Panc1 (cell line): ENCODE measurements around the gene DNAH3. TPM values are rescaled to one million over a fixed set of nuclear protein-coding genes. Genes with fewer than 3 reads are reported as not detected.
A peak's percentile ranks its signal among the peaks of the same experiment; 100 is the strongest.

ENCODE experiments used
- ATAC-seq: fragments of 200-7000 bp; cut with Tn5 transposase; 2 replicates; pipeline ENCODE4 v1.9.1; 2020; ENCODE audit warnings: mild to moderate bottlenecking, moderate library complexity
- BruUV-seq: library from RNA; stranded (reverse); fragments of 400-500 nt; replicated peaks from 2 replicates; lab custom pipeline; 2021; lab: Mats Ljungman, UMichigan
- CTCF ChIA-PET: fragments of 300-600 bp; sonication (Branson Sonifier 250); formaldehyde crosslinking; loops from one replicate; lab custom pipeline; 2022; ENCODE audit warnings: antibody characterized with exemption; lab: Charles Lee
- POLR2A ChIA-PET: fragments of 300-600 bp; sonication (Branson Sonifier 250); formaldehyde crosslinking; loops from one replicate; lab custom pipeline; 2022; ENCODE audit warnings: antibody characterized with exemption; lab: Charles Lee
- DNase-seq: peaks from one replicate; pipeline ENCODE4 v3.0.0-alpha.2; 2010; ENCODE audit warnings: low read depth, low spot score
- H3K27ac ChIP-seq: 2 replicates; pipeline ENCODE4 v1.5.1; 2011; ENCODE audit warnings: mild to moderate bottlenecking, low read length, inconsistent platforms
- H3K27me3 ChIP-seq: fragments of 200-500 bp; sonication (Bioruptor generic); 2 replicates; pipeline ENCODE4 v1.6.0; 2014; ENCODE audit warnings: low read length, inconsistent platforms; ENCODE audit not compliant: control insufficient read depth, insufficient read depth
- H3K36me3 ChIP-seq: fragments of 200-500 bp; sonication (Bioruptor generic); 2 replicates; pipeline ENCODE4 v1.5.1; 2014; ENCODE audit warnings: inconsistent platforms, mild to moderate bottlenecking, low read length, moderate library complexity; ENCODE audit not compliant: control insufficient read depth, insufficient read depth
- H3K4me1 ChIP-seq: 2 replicates; pipeline ENCODE4 v1.5.1; 2011; ENCODE audit warnings: inconsistent platforms, mild to moderate bottlenecking, low read length, moderate library complexity; ENCODE audit not compliant: control insufficient read depth, insufficient read depth
- H3K4me3 ChIP-seq, 2 experiments: 2 replicates each; pipeline ENCODE4 v1.5.1; 2011 to 2012; ENCODE audit warnings: low read depth in 2 of 2, low read length in 2 of 2, mild to moderate bottlenecking in 2 of 2, inconsistent platforms in 1 of 2, moderate library complexity in 1 of 2
- H3K9me3 ChIP-seq: fragments of 200-500 bp; sonication (Bioruptor generic); 2 replicates; pipeline ENCODE4 v1.5.1; 2014; ENCODE audit warnings: low read depth, mild to moderate bottlenecking, inconsistent platforms, low read length, moderate library complexity; ENCODE audit not compliant: control insufficient read depth, insufficient read depth
- POLR2AphosphoS5 ChIP-seq: IDR thresholded peaks from 2 replicates; pipeline ENCODE4 v1.6.1; 2012; ENCODE audit warnings: mild to moderate bottlenecking, low read depth, low read length, moderate library complexity
- SIN3A ChIP-seq: IDR thresholded peaks from 2 replicates; pipeline ENCODE4 v1.6.1; 2012; ENCODE audit warnings: low read depth, mild to moderate bottlenecking, low read length, moderate library complexity, borderline replicate concordance; ENCODE audit not compliant: insufficient read depth
- TCF7L2 ChIP-seq: IDR thresholded peaks from 2 replicates; pipeline ENCODE4 v1.6.1; 2011; ENCODE audit warnings: mild to moderate bottlenecking, low read depth, low read length, inconsistent platforms
- in situ Hi-C: cut with HindIII; loops from 2 replicates; pipeline ENCODE4 v1.10.0; 2016; ENCODE audit warnings: low sequenced_read_pairs, low pct_unique_long_range_greater_than_20kb
- intact Hi-C: fragments of 100-400 bp; cut with micrococcal nuclease; formaldehyde crosslinking; loops from one replicate; pipeline ENCODE4 v1.10.0; 2022; ENCODE audit not compliant: unreplicated experiment
- total RNA-seq: library from RNA; stranded (reverse); gene quantifications from one replicate; pipeline ENCODE4 v1.2.1, GENCODE V29; 2021; ENCODE audit not compliant: unreplicated experiment
- TF ChIP-seq, protein P1 (sequence below), 2 experiments: IDR thresholded peaks; 2 replicates each; pipeline ENCODE4 v1.6.1; 2011 to 2012; ENCODE audit warnings: low read depth in 2 of 2, control low read depth in 1 of 2, low read length in 1 of 2, mild to moderate bottlenecking in 1 of 2, moderate library complexity in 1 of 2; ENCODE audit not compliant: insufficient read depth in 1 of 2
- TF ChIP-seq, protein P2 (sequence below): fragments of 450-650 bp; IDR thresholded peaks from 2 replicates; pipeline ENCODE4 v1.5.1; 2017; ENCODE audit warnings: mild to moderate bottlenecking

Gene DNAH3
- total RNA-seq, 1 experiment from 2014 or later, result 0.62 TPM

DNA sequence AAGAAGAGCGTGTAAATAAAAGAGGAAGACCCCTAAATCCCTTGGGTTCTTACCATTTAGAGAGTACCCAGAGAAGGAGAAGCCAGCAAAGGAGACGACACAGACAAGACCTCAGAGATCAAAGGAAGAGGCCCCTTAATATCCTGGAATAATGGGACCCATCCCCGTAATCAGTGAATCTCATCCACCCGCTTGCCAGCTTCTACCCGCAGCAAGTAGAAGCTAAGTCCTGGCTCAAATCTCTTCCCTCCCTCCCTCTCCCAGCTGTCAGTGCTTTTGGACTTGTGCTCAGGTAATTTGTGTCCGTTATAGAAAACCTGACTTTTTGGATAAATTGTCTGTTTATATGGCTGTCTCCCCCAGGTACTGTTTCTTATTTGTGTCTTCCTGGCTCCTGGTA lies 248.2 kb downstream of the DNAH3 start:
- in situ Hi-C loops (no loop called here), intact Hi-C loops (no loop called here)
- BruUV-seq, result no TSS peak
- ATAC-seq (no peak), DNase-seq (no peak)
- Histone ChIP-seq H3K4me1 (peaks cover 72% of the 10 kb centered on the region), H3K36me3 (no peaks in the 10 kb centered on the region; the same call in 1 of the 2 replicates), H3K4me3 (no peak overlapping the region), H3K27ac (peak overlapping the region; percentile 98), H3K9me3 (no peaks in the 10 kb centered on the region), H3K27me3 (no peaks in the 10 kb centered on the region)
- POLR2A ChIA-PET, result no interaction called here
- CTCF ChIA-PET, result no interaction called here
- TF ChIP-seq POLR2AphosphoS5 (no peak), TCF7L2 (no peak), SIN3A (no peak)
- TF ChIP-seq, protein P1, sequence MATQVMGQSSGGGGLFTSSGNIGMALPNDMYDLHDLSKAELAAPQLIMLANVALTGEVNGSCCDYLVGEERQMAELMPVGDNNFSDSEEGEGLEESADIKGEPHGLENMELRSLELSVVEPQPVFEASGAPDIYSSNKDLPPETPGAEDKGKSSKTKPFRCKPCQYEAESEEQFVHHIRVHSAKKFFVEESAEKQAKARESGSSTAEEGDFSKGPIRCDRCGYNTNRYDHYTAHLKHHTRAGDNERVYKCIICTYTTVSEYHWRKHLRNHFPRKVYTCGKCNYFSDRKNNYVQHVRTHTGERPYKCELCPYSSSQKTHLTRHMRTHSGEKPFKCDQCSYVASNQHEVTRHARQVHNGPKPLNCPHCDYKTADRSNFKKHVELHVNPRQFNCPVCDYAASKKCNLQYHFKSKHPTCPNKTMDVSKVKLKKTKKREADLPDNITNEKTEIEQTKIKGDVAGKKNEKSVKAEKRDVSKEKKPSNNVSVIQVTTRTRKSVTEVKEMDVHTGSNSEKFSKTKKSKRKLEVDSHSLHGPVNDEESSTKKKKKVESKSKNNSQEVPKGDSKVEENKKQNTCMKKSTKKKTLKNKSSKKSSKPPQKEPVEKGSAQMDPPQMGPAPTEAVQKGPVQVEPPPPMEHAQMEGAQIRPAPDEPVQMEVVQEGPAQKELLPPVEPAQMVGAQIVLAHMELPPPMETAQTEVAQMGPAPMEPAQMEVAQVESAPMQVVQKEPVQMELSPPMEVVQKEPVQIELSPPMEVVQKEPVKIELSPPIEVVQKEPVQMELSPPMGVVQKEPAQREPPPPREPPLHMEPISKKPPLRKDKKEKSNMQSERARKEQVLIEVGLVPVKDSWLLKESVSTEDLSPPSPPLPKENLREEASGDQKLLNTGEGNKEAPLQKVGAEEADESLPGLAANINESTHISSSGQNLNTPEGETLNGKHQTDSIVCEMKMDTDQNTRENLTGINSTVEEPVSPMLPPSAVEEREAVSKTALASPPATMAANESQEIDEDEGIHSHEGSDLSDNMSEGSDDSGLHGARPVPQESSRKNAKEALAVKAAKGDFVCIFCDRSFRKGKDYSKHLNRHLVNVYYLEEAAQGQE (IDR thresholded peaks at IDR 0.05; ENCODE audit: insufficient read depth in 1 of 2, low read depth in 2 of 2, low read length in 1 of 2), result no peak
- TF ChIP-seq, protein P2, sequence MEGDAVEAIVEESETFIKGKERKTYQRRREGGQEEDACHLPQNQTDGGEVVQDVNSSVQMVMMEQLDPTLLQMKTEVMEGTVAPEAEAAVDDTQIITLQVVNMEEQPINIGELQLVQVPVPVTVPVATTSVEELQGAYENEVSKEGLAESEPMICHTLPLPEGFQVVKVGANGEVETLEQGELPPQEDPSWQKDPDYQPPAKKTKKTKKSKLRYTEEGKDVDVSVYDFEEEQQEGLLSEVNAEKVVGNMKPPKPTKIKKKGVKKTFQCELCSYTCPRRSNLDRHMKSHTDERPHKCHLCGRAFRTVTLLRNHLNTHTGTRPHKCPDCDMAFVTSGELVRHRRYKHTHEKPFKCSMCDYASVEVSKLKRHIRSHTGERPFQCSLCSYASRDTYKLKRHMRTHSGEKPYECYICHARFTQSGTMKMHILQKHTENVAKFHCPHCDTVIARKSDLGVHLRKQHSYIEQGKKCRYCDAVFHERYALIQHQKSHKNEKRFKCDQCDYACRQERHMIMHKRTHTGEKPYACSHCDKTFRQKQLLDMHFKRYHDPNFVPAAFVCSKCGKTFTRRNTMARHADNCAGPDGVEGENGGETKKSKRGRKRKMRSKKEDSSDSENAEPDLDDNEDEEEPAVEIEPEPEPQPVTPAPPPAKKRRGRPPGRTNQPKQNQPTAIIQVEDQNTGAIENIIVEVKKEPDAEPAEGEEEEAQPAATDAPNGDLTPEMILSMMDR, result no peak

DNA sequence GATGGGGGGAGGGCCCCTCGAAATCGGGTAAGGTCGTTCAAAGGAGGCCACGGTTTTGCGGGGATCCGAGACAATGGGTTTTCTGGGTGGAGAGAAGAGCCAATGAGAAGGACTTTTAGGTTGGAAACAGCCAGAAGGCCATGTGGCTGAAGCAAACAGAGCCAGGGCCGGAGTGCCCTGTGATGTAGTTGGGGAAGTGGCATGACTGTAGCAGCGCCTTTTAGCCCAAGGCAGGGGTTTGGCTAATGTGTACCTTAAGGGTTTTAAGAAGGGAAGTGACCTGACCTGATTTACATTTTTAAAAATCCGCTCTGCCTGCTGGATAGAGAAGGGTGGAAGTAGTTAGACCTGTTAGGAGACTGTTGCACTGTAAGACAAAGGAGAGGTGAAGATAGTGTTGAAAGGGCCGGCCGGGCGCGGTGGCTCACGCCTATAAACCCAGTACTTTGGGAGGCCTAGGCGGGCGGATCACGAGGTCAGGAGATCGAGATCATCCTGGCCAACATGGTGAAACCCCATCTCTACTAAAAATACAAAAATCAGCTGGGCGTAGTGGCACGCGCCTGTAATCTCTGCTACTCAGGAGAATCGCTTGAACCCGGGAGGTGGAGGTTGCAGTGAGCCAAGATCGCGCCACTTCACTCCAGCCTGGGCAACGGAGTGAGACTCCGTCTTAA lies 249.1 kb downstream of the DNAH3 start:
- intact Hi-C loops, result no loop called here
- no peak for ATAC-seq
- no peak for DNase-seq
- Histone ChIP-seq H3K27me3 (no peaks in the 10 kb centered on the region), H3K36me3 (peaks cover 3% of the 10 kb centered on the region; the same call in 1 of the 2 replicates), H3K4me1 (peaks cover 66% of the 10 kb centered on the region), H3K4me3 (peak overlapping the region; percentile 82 to 91), H3K27ac (peak overlapping the region; percentile 98), H3K9me3 (no peaks in the 10 kb centered on the region)
- in situ Hi-C loops, result no loop called here
- ChIA-PET POLR2A (interaction anchor here (0.7 kb wide), 1 partner anchor 151 kb away, joined by 3 read pairs; no protein-coding TSS in a partner anchor), CTCF (no interaction called here)
- TSS peak; percentile 90 for BruUV-seq
- TF ChIP-seq POLR2AphosphoS5 (no peak), SIN3A (no peak), TCF7L2 (no peak)
- TF ChIP-seq, protein P2, result no peak
- TF ChIP-seq, protein P1 (IDR thresholded peaks at IDR 0.05; ENCODE audit: insufficient read depth in 1 of 2, low read depth in 2 of 2, low read length in 1 of 2), result no peak
